Ammon's horn (tissue), 1 donor: ENCODE results near the gene NFATC2.
A peak's percentile ranks its signal among the peaks of the same experiment; 100 is the strongest.

Experiments used
- DNase-seq: peaks from one replicate; pipeline ENCODE4 v3.0.0-alpha.2; 2016; ENCODE audit warnings: low spot score

Gene NFATC2

GRCh38 chr20:51536116-51537069 is 6.1 kb downstream of the NFATC2 start:
- DNase-seq = no peak

GRCh38 chr20:51535674-51536073 is 6.8 kb downstream of the NFATC2 start:
- no peak for DNase-seq

- DNase-seq = peak; percentile 59
These were observed 7.5 kb downstream of the NFATC2 start for GRCh38 chr20:51535075-51535386.

- DNase-seq = no peak
These were observed 9.0 kb downstream of the NFATC2 start for GRCh38 chr20:51533291-51534172.

- DNase-seq = peak; percentile 72
These were observed 9.8 kb downstream of the NFATC2 start for GRCh38 chr20:51532577-51533191.

- no peak for DNase-seq
These were observed 10.6 kb downstream of the NFATC2 start for GRCh38 chr20:51531712-51532456.

GRCh38 chr20:51531141-51531710 is 11.3 kb downstream of the NFATC2 start:
- DNase-seq = no peak

GRCh38 chr20:51529758-51530157 is 12.8 kb downstream of the NFATC2 start:
- no peak for DNase-seq

GRCh38 chr20:51529081-51529681 is 13.3 kb downstream of the NFATC2 start:
- DNase-seq = no peak

- no peak for DNase-seq
These were observed 14.1 kb downstream of the NFATC2 start for GRCh38 chr20:51528263-51529027.

GRCh38 chr20:51526754-51527153 is 15.8 kb downstream of the NFATC2 start:
- DNase-seq = no peak

- DNase-seq = no peak
These were observed 16.4 kb downstream of the NFATC2 start for GRCh38 chr20:51526106-51526470.

- DNase-seq = peak; percentile 60
These were observed 17.0 kb downstream of the NFATC2 start for GRCh38 chr20:51525241-51526105.

GRCh38 chr20:51523276-51524013 is 19.1 kb downstream of the NFATC2 start:
- DNase-seq = no peak

- no peak for DNase-seq
These were observed 20.3 kb downstream of the NFATC2 start for GRCh38 chr20:51522207-51522606.

- DNase-seq = no peak
These were observed 24.7 kb downstream of the NFATC2 start for GRCh38 chr20:51517839-51518238.

GRCh38 chr20:51516855-51517254 is 25.7 kb downstream of the NFATC2 start:
- DNase-seq = no peak

GRCh38 chr20:51514836-51515235 is 27.7 kb downstream of the NFATC2 start:
- DNase-seq = no peak

GRCh38 chr20:51514249-51514648 is 28.3 kb downstream of the NFATC2 start:
- no peak for DNase-seq
